T-cell (primary cell): ENCODE results near the gene TNFRSF1B. TPM values are rescaled to one million over a fixed set of nuclear protein-coding genes. Genes with fewer than 3 reads are reported as not detected.

Source experiments
- ATAC-seq, 4 experiments: fragments of 200-7000 bp in 3 of 4; fragments of 150-1000 bp in 1 of 4; cut with Tn5 transposase; replicated peaks in 1 of 4; 1 replicate in 3 of 4; 2 replicates in 1 of 4; pipeline ENCODE4 v1.10.0; 2021; ENCODE audit warnings: moderate library complexity in 3 of 4, mild to moderate bottlenecking in 2 of 4, moderate number of reproducible peaks in 1 of 4
- CTCF ChIA-PET, 2 donors: fragments of 300-600 bp; sonication (Branson Sonifier 250); formaldehyde crosslinking; loops; one replicate each; lab custom pipeline; 2022; ENCODE audit warnings: antibody characterized with exemption in 2 of 2; lab: Charles Lee
- POLR2A ChIA-PET, 2 donors: fragments of 300-600 bp; sonication (Branson Sonifier 250); formaldehyde crosslinking; loops; one replicate each; lab custom pipeline; 2022; ENCODE audit warnings: antibody characterized with exemption in 2 of 2; lab: Charles Lee
- DNase-seq, 35 experiments: peaks; one replicate each; pipeline versions ENCODE4 v3.0.0 to v3.0.0-alpha.2; 2013 to 2023
- H3K27ac ChIP-seq: one replicate; pipeline ENCODE4 v1.5.1; 2013; ENCODE audit warnings: low read length
- H3K27me3 ChIP-seq, 2 experiments: replicated peaks in 1 of 2; 1 replicate in 1 of 2; 2 replicates in 1 of 2; pipeline versions ENCODE4 v1.6.1 to v1.7.0; 2013; ENCODE audit warnings: low read length in 1 of 2, mixed read lengths in 1 of 2; ENCODE audit not compliant: control insufficient read depth in 2 of 2, insufficient read depth in 2 of 2; ENCODE audit errors: extremely low read depth in 1 of 2
- H3K36me3 ChIP-seq, 2 donors: 1 replicate in 1 of 2; 2 replicates in 1 of 2; pipeline versions ENCODE4 v1.6.1 to v1.7.0; 2013; ENCODE audit warnings: low read length in 1 of 2; ENCODE audit not compliant: control insufficient read depth in 2 of 2, insufficient read depth in 1 of 2; ENCODE audit errors: extremely low read depth in 1 of 2
- H3K4me1 ChIP-seq, 2 experiments: 1 replicate in 1 of 2; 2 replicates in 1 of 2; pipeline versions ENCODE4 v1.6.1 to v1.7.0; 2013; ENCODE audit warnings: low read length in 2 of 2, mixed read lengths in 1 of 2; ENCODE audit not compliant: insufficient read depth in 2 of 2, control insufficient read depth in 1 of 2; ENCODE audit errors: extremely low read depth in 1 of 2
- H3K4me3 ChIP-seq, 2 donors: 1 replicate in 1 of 2; 2 replicates in 1 of 2; pipeline versions ENCODE4 v1.5.1 to v1.7.0; 2013; ENCODE audit warnings: mild to moderate bottlenecking in 2 of 2, low read length in 1 of 2, moderate library complexity in 1 of 2; ENCODE audit not compliant: control insufficient read depth in 1 of 2; ENCODE audit errors: extremely low read depth in 1 of 2
- H3K9me3 ChIP-seq: 2 replicates; pipeline ENCODE4 v1.7.0; 2013
- H3K27ac Mint-ChIP-seq, 2 donors: one replicate each; pipeline ENCODE4 v1.8.0; 2020 to 2021; ENCODE audit warnings: mild to moderate bottlenecking in 2 of 2, mixed read lengths in 2 of 2
- H3K27me3 Mint-ChIP-seq, 2 donors: one replicate each; pipeline ENCODE4 v1.8.0; 2021 to 2022; ENCODE audit warnings: mixed read lengths in 2 of 2
- H3K36me3 Mint-ChIP-seq: one replicate; pipeline ENCODE4 v1.8.0; 2021; ENCODE audit warnings: mixed read lengths
- H3K4me1 Mint-ChIP-seq, 3 donors: one replicate each; pipeline ENCODE4 v1.8.0; 2020 to 2022; ENCODE audit warnings: mixed read lengths in 3 of 3, mild to moderate bottlenecking in 1 of 3
- H3K4me3 Mint-ChIP-seq, 3 donors: one replicate each; pipeline ENCODE4 v1.8.0; 2020 to 2022; ENCODE audit warnings: mild to moderate bottlenecking in 3 of 3, mixed read lengths in 3 of 3, moderate library complexity in 3 of 3
- H3K9me3 Mint-ChIP-seq, 3 donors: one replicate each; pipeline ENCODE4 v1.8.0; 2020 to 2022; ENCODE audit warnings: mixed read lengths in 3 of 3
- WGBS: methylation state at CpG from one replicate; pipeline ENCODE4 v1.1.5; 2013; ENCODE audit warnings: missing lambda C conversion rate; ENCODE audit not compliant: insufficient coverage; 5-methylcytosine and 5-hydroxymethylcytosine counted together
- total RNA-seq, 35 experiments: library from RNA in 6 of 35; stranded (reverse) in 6 of 35; fragments of 120-200 nt in 1 of 35; gene quantifications; one replicate each; pipeline versions ENCODE4 v1.2.1 to v1.2.4 and lab custom pipeline; 2013 to 2026

Gene TNFRSF1B
- total RNA-seq, 5 donors from 2014 or later (not counting 1 experiment from before 2014, with no cell fraction given): 55.0 to 130 (median 99.6) TPM

GRCh38 chr1:12159816-12160215 lies 7.0 kb upstream of the TNFRSF1B start:
- H3K27ac Mint-ChIP-seq: peak overlapping the region; percentile 89 to 91
- 14% methylated on average over 2 of the region's 7 CpGs for WGBS
- peak; percentile 46 to 49 (median 47) for ATAC-seq
- Histone ChIP-seq H3K9me3 (no peaks in the 10 kb centered on the region), H3K4me1 (peaks cover 23 to 83% of the 10 kb centered on the region in 2 experiments), H3K27ac (peak overlapping the region; percentile 78), H3K36me3 (peaks cover 0 to 2% of the 10 kb centered on the region in 2 donors), H3K27me3 (no peaks in the 10 kb centered on the region), H3K4me3 (no peak overlapping the region)
- peaks cover 0 to 3% (median 0%) of the 10 kb centered on the region in 3 donors for H3K9me3 Mint-ChIP-seq
- ChIA-PET CTCF (interaction anchor here (0.6 to 1.2 kb wide), 5 partner anchors 9 to 246 kb away, joined by 3 to 10 read pairs (median 6); no protein-coding TSS in a partner anchor), POLR2A (interaction anchor here (0.6 to 1.2 kb wide), 8 partner anchors 9 to 353 kb away, joined by 3 to 8 read pairs (median 5); no protein-coding TSS in a partner anchor)
- H3K4me3 Mint-ChIP-seq: peak overlapping the region in 1 of 3 donors; percentile 14
- DNase-seq: peak in 8 of 35 experiments; percentile 23 to 69 (median 38)
- peaks cover 80 to 93% (median 88%) of the 10 kb centered on the region in 3 donors for H3K4me1 Mint-ChIP-seq
- H3K27me3 Mint-ChIP-seq: no peaks in the 10 kb centered on the region
- no peaks in the 10 kb centered on the region for H3K36me3 Mint-ChIP-seq

DNA sequence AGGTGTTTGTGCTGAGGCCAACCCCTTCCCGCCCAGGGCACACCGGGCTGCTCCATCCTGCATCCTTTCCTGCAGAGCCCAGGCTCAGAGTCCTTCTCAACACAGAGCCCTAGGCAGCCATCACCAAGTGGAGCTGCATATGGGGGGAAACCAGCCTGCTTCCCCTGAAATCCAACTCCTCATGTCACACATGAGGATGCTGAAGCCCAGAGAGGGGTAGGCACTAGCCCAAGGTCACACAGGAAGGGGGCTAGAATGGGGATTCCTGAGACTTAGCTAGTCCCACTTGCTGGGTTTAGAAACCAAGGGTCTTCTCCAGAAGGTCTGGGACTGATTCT lies 5.5 kb upstream of the TNFRSF1B start:
- Histone ChIP-seq H3K27ac (peak overlapping the region; percentile 78), H3K4me1 (peaks cover 23 to 94% of the 10 kb centered on the region in 2 experiments), H3K36me3 (peaks cover 0 to 2% of the 10 kb centered on the region in 2 donors), H3K27me3 (no peaks in the 10 kb centered on the region), H3K4me3 (no peak overlapping the region), H3K9me3 (no peaks in the 10 kb centered on the region)
- CTCF ChIA-PET: interaction anchor here in 1 of 2 donors (1.8 kb wide), 1 partner anchor 16 kb away, joined by 12 read pairs; no protein-coding TSS in a partner anchor
- Mint-ChIP-seq H3K27me3 (no peaks in the 10 kb centered on the region), H3K4me1 (peaks cover 72 to 83% (median 83%) of the 10 kb centered on the region in 3 donors), H3K27ac (peak overlapping the region; percentile 90 to 92), H3K9me3 (peaks cover 0 to 3% (median 0%) of the 10 kb centered on the region in 3 donors), H3K4me3 (peak overlapping the region in 2 of 3 donors; percentile 43 to 52), H3K36me3 (no peaks in the 10 kb centered on the region)
- WGBS: no CpG with 5 or more reads among the region's 2 CpGs
- POLR2A ChIA-PET: interaction anchor here in 1 of 2 donors (0.6 to 1.7 kb wide), 3 partner anchors 12 to 18 kb away, joined by 3 to 5 read pairs (median 4); no protein-coding TSS in a partner anchor
- DNase-seq: peak in 1 of 35 experiments; percentile 40
- peak in 1 of 4 experiments; percentile 0 for ATAC-seq

DNA sequence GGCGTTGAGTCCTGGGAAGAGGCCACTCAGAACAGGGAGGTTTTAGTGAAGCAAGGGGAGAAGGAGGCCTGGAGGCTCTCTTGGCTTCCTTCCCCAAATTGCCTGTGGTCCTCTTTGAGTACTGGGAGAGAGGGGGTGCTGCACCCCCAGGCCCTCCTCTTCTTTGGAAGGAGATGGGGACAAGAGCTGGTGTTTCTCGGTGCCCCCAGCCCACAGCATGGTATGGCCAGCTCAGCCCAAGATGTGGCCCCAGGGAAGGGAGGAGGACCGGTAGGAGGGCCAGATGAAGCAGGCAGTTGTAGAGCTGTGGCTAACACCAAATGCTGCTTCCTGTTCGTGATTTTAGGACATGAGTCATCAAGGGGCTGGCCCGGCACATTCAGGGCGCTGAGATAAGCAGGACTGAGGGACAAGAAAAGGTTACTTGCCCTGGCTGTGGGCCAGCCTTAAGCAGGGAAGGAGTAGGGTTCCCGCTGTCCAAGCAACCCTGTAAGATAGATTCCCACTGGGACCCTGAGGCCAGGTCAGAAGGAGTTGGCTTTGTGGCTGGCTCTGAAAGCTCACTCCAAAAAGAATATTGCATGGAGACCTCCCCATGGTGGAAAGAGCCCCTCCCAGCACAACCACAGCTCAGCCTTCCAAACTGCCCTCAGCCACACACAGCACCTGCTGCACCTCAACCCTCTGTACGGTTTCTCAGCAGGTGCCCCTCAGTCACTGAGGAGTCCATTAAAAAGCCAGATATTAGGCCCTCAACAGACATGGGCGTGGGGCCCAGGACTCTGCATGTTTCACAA lies 4.9 kb upstream of the TNFRSF1B start:
- ATAC-seq (peak; percentile 71 to 84 (median 80)), DNase-seq (peak in 34 of 35 experiments; percentile 43 to 88 (median 63))
- 9% methylated on average over 8 of the region's 9 CpGs for WGBS
- H3K27ac Mint-ChIP-seq: peak overlapping the region; percentile 90 to 92
- ChIA-PET POLR2A (interaction anchor here (0.6 to 1.7 kb wide), 6 partner anchors 8 to 17 kb away, joined by 3 to 5 read pairs (median 4); no protein-coding TSS in a partner anchor), CTCF (interaction anchor here in 1 of 2 donors (1.8 kb wide), 1 partner anchor 16 kb away, joined by 12 read pairs; no protein-coding TSS in a partner anchor)
- Histone ChIP-seq H3K27ac (peak overlapping the region; percentile 78), H3K9me3 (no peaks in the 10 kb centered on the region), H3K4me3 (no peak overlapping the region), H3K27me3 (no peaks in the 10 kb centered on the region), H3K4me1 (peaks cover 23 to 95% of the 10 kb centered on the region in 2 experiments), H3K36me3 (peaks cover 0 to 2% of the 10 kb centered on the region in 2 donors)
- no peaks in the 10 kb centered on the region for H3K36me3 Mint-ChIP-seq
- H3K4me3 Mint-ChIP-seq: peak overlapping the region; percentile 43 to 52 (median 50)
- peaks cover 0 to 3% (median 0%) of the 10 kb centered on the region in 3 donors for H3K9me3 Mint-ChIP-seq
- peaks cover 71 to 82% (median 80%) of the 10 kb centered on the region in 3 donors for H3K4me1 Mint-ChIP-seq
- no peaks in the 10 kb centered on the region for H3K27me3 Mint-ChIP-seq

DNA sequence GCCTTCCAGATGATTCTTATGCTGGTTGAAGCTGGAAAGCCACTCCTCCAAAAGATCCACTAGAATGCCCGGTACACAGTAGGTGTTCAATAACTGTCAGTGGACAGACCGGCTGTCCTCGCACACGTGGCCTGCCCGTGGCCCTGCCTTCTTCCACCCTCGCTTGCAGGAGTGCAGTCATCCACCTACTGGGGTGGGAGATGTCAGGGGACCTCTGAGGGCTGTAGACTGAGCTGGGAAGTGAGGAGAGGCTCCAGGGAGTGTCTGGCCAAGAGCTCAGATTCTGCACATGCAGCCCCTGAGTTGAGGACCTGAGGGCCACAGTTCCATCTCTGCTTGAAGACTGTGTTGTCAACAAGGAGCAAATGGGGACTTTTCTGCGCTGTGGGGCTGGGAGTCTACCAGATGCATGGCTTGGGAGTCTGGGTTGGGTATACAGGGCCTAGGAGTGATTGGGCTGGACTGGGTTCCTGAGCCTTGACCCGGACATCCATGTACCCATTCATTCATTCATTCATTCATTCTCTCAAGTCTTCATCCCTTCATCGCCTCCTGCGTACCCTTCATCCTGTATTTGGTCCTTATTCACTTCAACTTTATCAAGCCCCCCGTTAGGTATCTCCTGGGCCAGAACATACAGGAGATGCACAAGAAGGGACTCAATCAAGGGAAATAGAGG lies 4.2 kb upstream of the TNFRSF1B start:
- peak overlapping the region; percentile 43 to 52 (median 50) for H3K4me3 Mint-ChIP-seq
- peaks cover 2% of the 10 kb centered on the region for H3K36me3 Mint-ChIP-seq
- no peaks in the 10 kb centered on the region for H3K27me3 Mint-ChIP-seq
- H3K9me3 Mint-ChIP-seq: peaks cover 0 to 3% (median 0%) of the 10 kb centered on the region in 3 donors
- Histone ChIP-seq H3K27me3 (no peaks in the 10 kb centered on the region), H3K9me3 (no peaks in the 10 kb centered on the region), H3K27ac (peak overlapping the region; percentile 78), H3K4me1 (peaks cover 16 to 93% of the 10 kb centered on the region in 2 experiments), H3K4me3 (no peak overlapping the region), H3K36me3 (peaks cover 0 to 2% of the 10 kb centered on the region in 2 donors)
- H3K27ac Mint-ChIP-seq: peak overlapping the region; percentile 90 to 92
- ChIA-PET POLR2A (interaction anchor here (0.6 to 1.7 kb wide), 5 partner anchors 9 to 15 kb away, joined by 3 to 4 read pairs (median 3); no protein-coding TSS in a partner anchor), CTCF (interaction anchor here in 1 of 2 donors (1.8 kb wide), 1 partner anchor 15 kb away, joined by 12 read pairs; no protein-coding TSS in a partner anchor)
- H3K4me1 Mint-ChIP-seq: peaks cover 65 to 78% (median 74%) of the 10 kb centered on the region in 3 donors
- no peak for DNase-seq
- WGBS: 59% methylated on average over 6 of the region's 11 CpGs
- ATAC-seq: no peak

- CTCF ChIA-PET: interaction anchor here in 1 of 2 donors (1.8 kb wide), 1 partner anchor 14 kb away, joined by 12 read pairs; no protein-coding TSS in a partner anchor
- Mint-ChIP-seq H3K4me1 (peaks cover 65 to 78% (median 74%) of the 10 kb centered on the region in 3 donors), H3K36me3 (peaks cover 3% of the 10 kb centered on the region), H3K27me3 (no peaks in the 10 kb centered on the region), H3K4me3 (peak overlapping the region in 1 of 3 donors; percentile 52), H3K27ac (peak overlapping the region; percentile 90 to 92), H3K9me3 (peaks cover 0 to 3% (median 0%) of the 10 kb centered on the region in 3 donors)
- H3K9me3 ChIP-seq: no peaks in the 10 kb centered on the region
- POLR2A ChIA-PET: interaction anchor here (1.0 to 1.3 kb wide), 2 partner anchors 14 kb away, joined by 3 read pairs; no protein-coding TSS in a partner anchor
- no peak for DNase-seq
- H3K27me3 ChIP-seq: no peaks in the 10 kb centered on the region
- H3K36me3 ChIP-seq: peaks cover 0 to 2% of the 10 kb centered on the region in 2 donors
- ATAC-seq: no peak
- H3K27ac ChIP-seq: peak overlapping the region; percentile 78
- WGBS: 90% methylated on average over 1 of the region's 9 CpGs
- H3K4me1 ChIP-seq: peaks cover 11 to 93% of the 10 kb centered on the region in 2 experiments
- no peak overlapping the region for H3K4me3 ChIP-seq
Measured at GRCh38 chr1:12163210-12163609, 3.6 kb upstream of the TNFRSF1B start.
